CD4-positive, alpha-beta T cell treated with Interleukin-2 at 100 ng/mL for 4 hours (primary cell): Measurements from ENCODE around the gene ZFPM1.

Experiments
- DNase-seq: peaks from one replicate; pipeline ENCODE4 v3.0.0-alpha.2; 2020; ENCODE audit warnings: low spot score

ZFPM1 gene

DNA sequence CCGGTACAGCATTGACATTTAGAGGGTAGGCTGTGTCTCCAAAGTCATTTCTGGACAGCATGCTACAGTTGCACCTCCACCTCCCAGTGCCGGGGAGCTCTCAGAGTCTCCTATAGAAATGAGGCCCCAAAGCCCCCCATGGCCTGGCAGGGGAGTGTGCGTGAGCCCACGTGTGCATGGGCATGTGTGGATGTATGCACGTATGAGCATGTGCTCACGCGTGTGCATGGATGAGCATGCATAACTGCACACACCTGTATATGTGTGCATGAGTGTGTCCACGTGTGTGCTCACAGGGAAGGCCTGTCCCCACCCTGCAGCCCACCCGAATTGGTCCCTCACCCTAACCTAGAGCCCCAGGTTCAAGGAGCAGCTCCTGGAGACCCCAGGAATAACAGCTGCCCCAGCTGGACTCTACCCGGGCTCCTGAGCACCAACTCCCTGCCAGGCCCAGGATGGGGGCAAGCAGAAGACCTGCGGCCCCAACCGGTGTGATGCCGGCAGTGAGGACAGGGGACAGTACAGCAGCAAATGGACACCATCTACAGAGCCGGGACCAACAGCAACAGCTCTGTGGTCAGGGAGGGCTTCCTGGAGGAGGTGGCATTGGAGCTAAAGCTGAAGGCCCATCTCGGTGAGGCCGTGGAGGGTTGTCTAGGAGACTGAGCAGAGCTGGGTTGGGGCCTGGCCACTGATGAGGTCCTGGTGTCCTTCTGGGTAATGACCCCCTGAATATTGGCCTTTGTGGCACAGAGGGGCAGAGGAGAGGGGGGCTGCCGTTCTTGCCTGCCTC lies 35.2 kb upstream of the ZFPM1 start:
- no peak for DNase-seq

DNA sequence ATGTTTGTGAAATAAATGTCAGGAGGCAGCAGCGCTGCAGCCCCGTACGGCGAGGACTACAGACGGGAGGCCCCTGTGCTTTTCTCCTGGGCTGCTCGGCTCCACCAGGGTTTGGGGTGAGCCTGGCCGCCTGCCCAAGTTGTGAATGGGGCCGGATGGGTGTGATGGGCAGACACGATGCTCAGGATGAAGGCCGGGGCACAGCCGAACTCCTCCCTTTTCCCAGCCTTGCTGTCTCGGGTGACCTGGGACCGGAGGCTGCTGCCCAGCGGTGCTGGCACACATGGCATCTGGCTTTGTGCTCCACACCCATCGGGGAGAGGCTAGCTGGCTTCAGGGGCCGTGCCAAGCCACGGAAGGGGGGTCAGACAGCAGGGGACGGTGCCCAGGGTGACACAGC lies 34.2 kb upstream of the ZFPM1 start:
- DNase-seq, result no peak

DNA sequence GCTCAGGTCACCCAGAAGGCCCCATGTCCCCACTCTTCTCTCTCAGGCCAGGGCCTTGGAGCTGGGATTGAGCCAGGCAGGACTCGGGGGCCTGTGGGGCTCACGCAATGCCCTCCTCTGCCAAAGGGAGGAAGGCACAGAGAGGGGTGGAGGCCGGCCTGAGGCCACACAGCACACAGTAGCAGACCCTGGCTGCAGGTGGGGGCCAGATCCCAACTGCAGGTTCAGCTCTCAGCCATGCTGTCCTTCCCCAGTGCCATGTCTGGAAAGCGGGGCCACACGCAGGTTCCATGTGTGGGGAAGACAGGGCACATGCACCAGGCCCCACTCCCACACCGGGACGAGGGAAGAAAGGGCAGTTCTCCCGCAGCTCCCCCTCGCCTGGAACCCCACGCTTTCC lies 33.3 kb upstream of the ZFPM1 start:
- no peak for DNase-seq

DNA sequence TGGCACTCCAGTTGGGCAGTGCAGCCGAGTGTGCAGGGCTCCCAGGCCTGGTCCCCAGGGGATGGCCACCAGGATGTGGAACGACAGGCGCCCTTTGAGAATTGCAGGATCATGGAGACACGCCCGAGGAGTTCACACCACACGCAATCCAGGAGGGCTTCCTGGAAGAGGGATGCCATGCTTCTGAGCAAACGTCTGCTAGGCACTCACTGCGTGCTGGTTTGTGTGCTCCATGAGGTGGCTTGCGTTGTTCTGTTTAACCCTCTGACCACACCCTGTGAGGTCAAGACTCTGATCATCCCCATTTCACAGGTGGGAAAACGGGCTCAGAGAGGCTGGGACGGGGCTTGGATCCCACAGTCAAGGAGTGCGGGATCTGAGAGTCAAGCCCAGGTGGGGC lies 32.6 kb upstream of the ZFPM1 start:
- no peak for DNase-seq

DNA sequence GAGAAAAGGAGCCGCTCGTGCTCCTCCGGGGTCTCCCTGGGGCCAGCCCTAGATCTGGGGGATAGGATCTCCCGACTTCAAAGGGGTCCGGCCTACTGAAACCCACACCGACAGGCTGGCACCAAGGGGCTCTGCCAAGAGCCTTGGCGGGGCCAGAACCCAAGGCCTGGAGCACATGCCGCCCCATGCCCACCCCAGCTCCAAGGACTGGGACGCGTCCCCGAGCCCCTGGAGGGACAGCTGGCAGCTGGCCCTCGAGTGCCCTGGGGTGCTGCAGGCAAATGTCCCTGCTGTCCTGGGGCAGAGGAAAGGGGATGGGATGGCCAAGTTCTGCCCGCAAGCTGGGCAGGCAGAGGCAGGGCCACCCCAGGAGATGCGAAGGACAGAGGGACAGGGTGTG lies 31.8 kb upstream of the ZFPM1 start:
- no peak for DNase-seq

DNA sequence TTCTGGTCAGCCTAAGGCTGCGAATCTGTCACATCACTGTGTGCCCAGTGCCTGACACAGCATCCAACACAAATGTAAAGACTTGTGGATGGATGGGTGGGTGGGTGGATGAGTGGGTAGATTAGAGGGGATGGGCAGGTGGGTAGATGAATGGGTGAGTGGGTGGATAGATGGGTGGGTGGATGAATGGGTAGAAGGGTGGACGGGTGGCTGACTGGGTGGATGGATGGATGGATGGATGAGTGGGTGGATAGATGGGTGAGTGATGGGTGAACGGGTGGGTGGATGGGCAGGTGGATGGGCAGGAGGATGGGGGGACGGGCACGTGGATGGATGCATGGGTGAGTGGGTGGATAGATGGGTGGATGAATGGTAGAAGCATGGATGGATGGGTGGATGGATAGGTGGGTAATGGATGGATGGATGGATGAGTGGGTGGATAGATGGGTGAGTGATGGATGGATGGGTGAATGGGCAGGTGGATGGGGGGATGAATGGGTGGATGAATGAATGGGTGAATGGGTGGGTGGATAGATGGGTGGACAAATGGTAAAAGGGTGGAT lies 31.1 kb upstream of the ZFPM1 start:
- DNase-seq, result no peak

DNA sequence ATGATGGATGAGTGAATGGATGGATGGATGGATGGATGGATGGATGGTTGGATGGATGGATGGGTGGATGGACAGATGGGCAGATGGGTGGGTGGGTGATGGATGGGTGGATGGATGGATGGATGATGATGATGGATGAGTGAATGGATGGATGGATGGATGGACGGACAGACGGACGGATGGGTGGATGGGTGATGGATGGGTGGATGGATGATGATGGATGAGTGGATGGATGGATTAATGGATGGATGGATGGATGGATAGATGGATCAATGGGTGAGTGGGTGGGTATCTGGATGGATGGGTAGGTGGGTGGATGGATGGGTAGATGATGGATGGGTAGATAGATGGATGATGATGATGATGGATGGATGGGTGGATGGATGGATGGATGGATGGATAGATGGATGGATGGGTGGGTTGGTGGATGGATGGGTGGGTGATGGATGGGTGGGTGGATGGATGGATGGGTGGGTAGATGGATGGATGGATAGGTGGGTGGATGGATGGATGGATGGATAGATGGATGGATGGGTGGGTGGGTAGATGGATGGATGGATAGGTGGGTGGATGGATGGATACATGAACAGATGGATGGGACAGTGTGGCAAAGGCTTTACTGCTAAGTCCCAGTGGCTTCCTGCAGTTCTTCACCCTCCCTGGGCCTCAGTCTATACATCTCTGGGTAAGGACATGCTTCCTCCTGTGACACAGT lies 30.2 kb upstream of the ZFPM1 start:
- DNase-seq, result no peak

DNA sequence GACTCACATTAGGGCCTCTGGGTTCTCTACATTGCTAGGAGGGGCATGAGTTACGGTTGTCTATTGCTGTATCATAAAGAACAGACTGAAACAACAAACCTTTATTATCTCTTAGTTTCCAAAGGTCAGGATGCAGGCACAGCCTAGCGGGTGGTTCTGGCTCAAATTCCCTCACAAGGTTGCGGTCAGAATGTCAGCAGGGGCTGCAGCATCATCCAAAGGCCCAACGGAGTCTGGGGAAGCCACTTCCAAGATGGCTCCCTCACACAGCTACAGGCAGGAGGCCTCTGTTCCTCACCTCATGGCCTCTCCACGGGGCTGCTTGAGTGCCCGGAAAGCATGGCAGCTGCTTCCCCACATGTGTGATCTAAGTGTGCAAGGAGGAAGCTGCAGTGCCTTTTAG lies 29.6 kb upstream of the ZFPM1 start:
- no peak for DNase-seq

DNA sequence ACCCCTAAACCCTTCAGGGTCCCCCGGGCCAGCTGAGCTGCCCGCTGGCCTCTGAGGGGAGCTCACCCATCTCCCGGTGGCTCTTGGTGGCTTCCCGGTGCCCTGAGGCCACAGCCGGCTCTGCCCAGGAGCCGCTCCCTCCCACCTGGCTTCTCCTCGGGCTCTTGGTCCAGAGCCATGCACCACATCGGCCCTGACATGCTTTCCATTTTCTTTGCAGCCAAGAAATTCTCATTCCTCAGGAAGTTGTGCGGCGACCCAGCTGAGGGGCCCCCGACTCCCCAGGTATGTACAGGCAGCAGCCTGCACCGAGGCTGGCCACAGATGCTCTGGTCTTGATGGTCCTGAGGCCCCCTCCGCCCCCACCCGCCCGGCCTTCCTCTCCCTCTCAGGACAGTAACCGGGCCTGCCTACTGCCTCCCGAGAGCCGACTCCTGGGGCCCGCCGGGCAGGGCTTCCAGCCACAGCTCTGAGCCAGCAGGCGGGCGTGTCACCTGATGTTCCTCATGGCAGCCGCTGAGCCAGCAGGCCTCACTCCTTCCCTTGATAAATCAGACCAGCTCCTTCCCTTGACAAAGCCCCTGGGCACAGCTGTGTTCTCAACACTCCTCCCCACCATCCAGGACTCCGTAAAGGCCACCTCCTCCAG lies 28.4 kb upstream of the ZFPM1 start:
- DNase-seq, result no peak

DNA sequence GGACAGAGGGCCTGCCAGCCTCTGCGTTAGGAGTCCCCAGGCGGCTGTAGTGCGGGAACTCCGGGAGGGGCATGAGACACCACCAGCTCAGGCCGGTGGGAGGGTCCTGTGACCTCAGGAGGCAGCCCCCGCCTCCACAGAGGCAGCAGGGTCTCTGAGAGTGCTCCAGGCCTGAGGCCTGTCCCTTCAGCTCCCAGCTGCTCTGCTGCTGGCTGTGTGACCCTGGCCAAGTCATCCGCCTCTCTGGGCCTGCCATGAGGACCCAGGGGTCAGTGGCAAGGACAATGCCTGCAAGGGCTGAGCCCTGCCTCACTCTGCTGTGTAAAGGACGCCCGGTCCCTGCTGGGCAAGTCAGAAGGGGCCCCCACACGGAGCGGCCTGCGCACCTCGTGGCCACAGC lies 27.1 kb upstream of the ZFPM1 start:
- no peak for DNase-seq

DNA sequence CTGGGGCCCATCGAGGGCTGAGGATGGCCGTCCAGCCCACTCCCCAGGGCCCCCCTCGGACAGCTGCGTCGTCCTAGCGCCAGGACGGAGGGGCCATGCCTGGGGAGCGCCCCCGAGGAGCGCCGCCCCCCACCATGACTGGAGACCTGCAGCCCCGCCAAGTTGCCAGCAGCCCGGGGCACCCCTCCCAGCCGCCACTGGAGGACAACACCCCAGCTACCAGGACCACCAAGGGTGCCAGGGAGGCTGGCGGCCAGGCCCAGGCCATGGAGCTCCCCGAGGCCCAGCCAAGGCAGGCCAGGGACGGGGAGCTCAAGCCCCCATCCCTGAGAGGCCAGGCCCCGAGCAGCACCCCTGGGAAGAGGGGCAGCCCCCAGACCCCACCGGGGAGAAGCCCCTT lies 25.7 kb upstream of the ZFPM1 start:
- no peak for DNase-seq

DNA sequence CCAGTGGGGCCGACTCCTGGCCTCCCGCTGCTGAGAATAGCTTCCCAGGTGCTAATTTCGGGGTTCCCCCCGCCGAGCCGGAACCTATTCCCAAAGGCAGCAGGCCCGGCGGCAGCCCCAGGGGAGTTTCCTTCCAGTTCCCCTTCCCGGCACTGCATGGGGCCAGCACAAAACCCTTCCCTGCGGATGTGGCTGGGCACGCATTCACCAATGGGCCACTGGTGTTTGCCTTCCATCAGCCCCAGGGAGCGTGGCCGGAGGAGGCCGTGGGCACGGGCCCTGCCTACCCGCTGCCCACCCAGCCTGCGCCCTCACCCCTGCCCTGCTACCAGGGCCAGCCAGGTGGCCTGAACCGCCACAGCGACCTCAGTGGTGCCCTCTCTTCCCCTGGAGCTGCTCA lies 24.9 kb upstream of the ZFPM1 start:
- DNase-seq, result no peak

DNA sequence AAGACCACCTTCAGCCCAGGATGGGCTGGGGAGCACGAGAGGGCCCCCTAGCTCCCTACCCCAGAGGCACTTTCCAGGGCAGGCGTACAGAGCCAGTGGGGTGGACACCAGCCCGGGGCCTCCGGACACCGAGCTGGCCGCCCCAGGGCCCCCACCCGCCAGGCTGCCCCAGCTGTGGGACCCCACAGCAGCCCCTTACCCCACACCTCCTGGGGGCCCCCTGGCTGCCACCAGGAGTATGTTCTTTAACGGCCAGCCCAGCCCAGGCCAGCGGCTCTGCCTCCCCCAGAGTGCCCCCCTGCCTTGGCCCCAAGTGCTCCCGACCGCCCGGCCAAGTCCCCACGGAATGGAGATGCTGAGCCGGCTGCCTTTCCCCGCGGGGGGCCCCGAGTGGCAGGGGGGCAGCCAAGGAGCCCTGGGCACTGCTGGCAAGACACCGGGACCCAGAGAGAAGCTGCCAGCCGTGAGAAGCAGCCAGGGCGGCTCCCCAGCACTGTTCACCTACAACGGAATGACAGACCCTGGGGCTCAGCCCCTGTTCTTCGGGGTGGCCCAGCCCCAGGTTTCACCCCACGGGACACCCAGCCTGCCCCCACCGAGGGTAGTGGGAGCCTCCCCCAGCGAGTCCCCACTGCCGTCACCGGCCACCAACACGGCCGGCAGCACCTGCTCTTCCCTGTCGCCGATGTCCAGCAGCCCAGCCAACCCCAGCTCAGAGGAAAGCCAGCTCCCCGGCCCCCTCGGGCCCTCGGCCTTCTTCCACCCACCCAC lies 24.3 kb upstream of the ZFPM1 start:
- no peak for DNase-seq

DNA sequence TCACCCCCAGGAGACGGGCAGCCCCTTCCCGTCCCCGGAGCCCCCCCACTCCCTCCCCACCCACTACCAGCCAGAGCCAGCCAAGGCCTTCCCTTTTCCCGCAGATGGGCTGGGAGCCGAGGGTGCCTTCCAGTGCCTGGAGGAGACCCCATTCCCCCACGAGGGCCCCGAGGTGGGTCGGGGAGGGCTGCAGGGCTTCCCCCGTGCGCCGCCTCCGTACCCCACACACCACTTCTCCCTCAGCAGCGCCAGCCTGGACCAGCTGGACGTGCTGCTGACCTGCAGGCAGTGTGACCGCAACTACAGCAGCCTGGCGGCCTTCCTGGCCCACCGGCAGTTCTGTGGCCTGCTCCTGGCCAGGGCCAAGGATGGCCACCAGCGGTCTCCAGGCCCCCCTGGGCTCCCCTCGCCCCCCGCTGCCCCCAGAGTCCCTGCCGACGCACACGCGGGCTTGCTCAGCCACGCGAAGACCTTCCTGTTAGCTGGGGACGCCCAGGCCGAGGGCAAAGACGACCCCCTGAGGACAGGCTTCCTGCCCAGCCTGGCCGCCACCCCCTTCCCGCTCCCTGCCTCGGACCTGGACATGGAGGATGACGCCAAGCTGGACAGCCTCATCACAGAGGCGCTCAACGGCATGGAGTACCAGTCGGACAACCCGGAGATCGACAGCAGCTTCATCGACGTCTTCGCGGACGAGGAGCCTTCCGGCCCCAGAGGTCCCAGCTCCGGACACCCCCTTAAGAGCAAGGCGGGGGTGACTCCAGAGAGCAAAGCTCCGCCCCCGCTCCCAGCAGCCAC lies 23.5 kb upstream of the ZFPM1 start:
- DNase-seq, result no peak

DNA sequence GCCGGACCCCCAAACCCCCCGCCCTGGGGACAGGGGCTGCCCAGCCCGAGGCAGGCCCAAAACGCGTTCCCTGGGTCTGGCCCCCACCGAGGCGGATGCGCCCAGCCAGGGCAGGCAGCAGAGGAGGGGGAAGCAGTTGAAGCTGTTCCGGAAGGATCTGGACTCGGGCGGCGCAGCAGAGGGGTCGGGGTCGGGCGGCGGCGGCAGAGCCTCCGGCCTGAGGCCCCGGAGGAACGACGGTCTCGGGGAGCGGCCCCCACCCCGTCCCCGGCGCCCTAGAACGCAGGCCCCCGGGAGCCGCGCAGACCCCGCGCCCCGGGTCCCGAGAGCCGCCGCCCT lies 22.9 kb upstream of the ZFPM1 start:
- DNase-seq, result no peak

DNA sequence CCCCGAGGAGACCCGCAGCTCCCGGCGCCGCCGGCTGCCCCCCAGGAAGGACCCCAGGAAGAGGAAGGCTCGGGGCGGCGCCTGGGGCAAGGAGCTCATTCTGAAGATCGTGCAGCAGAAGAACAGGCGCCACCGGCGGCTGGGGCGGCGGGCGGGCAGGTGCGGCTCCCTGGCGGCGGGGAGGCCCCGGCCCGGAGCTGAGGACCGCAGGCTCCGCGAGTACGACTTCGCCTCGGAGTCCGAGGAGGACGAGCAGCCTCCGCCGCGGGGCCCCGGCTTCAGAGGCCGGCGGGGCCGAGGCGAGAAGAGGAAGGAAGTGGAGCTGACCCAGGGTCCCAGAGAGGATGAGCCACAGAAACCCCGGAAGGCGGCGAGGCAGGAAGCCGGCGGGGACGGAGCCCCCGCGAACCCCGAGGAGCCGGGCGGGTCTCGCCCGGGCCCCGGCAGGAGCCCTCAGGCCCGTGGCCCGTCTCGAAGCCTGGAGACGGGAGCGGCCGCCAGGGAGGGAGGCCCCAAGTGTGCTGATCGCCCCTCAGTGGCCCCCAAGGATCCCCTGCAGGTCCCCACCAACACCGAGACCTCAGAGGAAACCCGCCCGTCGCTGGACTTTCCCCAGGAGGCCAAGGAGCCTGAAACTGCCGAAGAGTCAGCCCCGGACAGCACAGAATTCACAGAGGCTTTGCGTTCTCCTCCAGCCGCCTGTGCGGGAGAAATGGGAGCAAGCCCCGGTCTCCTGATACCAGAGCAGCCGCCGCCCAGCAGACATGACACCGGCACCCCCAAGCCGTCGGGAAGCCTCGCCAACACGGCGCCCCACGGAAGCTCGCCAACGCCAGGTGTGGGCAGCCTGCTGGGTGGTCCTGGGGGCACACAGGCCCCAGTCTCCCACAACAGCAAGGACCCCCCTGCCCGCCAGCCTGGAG lies 22.3 kb upstream of the ZFPM1 start:
- peak; percentile 30 for DNase-seq

DNA sequence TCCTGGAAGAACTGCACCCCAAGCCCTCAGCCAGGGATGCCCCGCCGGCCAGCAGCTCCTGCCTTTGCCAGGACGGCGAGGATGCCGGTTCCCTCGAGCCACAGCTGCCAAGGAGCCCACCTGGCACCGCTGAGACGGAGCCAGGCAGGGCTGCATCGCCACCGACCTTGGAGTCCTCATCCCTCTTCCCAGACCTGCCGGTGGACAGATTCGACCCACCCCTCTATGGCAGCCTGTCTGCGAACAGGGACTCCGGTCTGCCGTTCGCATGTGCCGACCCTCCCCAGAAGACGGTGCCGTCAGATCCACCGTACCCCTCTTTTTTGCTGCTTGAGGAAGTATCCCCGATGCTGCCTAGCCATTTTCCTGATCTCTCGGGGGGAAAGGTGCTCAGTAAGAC lies 21.4 kb upstream of the ZFPM1 start:
- no peak for DNase-seq

DNA sequence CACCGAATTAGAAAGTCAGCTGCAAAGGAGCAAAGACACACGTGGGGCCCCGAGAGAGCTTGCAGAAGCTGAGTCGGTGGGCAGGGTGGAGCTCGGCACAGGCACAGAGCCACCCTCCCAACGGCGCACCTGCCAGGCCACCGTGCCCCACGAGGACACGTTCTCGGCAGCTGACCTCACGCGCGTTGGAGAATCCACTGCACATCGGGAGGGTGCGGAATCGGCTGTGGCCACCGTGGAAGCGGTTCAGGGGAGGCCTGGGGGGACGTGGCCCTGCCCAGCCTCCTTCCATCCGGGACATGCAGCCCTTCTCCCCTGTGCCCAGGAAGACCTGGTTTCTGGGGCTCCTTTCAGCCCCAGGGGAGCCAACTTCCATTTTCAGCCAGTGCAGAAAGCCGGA lies 20.9 kb upstream of the ZFPM1 start:
- no peak for DNase-seq

DNA sequence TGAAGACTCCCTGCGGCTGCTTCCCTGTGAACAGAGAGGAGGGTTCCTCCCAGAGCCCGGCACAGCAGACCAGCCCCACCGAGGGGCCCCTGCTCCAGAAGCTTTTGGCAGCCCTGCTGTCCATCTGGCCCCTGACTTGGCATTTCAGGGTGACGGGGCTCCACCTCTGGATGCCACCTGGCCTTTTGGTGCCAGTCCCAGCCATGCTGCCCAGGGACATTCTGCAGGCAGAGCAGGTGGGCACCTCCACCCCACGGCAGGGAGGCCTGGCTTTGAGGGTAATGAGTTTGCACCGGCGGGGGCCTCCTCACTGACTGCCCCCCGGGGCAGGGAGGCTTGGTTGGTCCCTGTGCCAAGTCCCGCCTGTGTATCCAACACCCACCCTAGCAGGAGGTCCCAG lies 20.3 kb upstream of the ZFPM1 start:
- no peak for DNase-seq

DNA sequence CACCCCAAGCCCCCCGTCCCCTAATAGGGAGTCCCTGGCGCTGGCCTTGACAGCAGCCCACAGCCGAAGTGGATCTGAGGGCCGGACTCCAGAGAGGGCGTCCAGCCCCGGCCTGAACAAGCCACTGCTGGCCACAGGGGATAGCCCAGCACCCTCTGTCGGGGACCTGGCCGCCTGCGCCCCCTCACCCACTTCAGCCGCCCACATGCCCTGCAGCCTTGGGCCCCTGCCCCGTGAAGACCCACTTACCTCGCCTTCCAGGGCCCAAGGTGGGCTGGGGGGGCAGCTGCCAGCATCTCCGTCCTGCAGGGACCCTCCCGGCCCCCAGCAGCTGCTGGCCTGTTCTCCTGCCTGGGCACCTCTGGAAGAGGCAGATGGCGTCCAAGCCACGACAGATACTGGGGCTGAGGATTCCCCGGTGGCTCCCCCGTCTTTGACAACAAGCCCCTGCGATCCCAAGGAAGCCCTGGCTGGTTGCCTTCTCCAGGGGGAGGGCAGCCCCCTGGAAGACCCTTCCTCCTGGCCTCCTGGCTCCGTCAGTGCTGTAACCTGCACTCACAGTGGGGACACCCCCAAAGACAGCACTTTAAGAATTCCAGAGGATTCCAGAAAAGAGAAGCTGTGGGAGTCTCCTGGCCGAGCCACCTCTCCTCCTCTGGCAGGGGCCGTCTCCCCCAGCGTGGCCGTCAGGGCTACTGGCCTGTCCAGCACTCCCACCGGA lies 19.3 kb upstream of the ZFPM1 start:
- DNase-seq, result no peak
